CD4-positive, alpha-beta T cell treated with Interleukin-10 for 1 hour (primary cell): ENCODE measurements around the gene GTF2H4.
A peak's percentile ranks its signal among the peaks of the same experiment; 100 is the strongest.
"Not testable (repeated sequence)": the region's sequence is repeated elsewhere in the genome, so short reads cannot be mapped to it uniquely, and the experiment has no call there.

ENCODE experiments used
- DNase-seq: peaks from one replicate; pipeline ENCODE4 v3.0.0-alpha.2; 2020

GTF2H4 gene

DNA sequence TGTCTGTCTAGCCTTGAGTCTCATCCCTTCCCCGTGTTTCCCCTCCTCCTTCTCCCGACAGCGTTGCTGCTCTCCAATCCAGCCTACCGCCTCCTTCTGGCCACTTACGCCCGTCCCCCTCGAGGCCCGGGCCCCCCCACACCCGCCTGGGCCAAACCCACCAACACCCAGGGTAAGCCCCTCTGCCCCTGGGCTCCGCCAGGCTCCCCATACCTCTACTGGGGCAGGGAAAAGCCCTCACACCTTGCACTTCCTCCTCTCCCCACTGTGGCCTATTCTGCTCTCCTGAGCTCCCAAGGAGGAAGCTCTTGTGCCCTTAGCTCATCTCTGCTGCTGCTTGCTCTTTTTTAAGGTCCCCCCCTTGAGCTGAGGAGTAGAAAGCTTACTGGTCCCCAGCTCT lies 12.7 kb upstream of the GTF2H4 start:
- DNase-seq, result no peak

DNA sequence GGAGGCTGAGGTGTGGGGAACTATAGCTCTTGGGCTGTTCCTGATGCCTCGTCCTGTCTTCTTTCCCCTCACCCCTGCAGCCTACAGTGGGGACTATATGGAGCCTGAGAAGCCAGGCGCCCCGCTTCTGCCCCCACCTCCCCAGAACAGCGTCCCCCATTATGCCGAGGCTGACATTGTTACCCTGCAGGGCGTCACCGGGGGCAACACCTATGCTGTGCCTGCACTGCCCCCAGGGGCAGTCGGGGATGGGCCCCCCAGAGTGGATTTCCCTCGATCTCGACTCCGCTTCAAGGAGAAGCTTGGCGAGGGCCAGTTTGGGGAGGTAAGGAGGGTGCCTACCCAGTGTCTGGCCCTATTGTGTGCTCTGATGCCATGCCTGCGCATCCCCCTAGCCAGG lies 11.5 kb upstream of the GTF2H4 start:
- no peak for DNase-seq

DNA sequence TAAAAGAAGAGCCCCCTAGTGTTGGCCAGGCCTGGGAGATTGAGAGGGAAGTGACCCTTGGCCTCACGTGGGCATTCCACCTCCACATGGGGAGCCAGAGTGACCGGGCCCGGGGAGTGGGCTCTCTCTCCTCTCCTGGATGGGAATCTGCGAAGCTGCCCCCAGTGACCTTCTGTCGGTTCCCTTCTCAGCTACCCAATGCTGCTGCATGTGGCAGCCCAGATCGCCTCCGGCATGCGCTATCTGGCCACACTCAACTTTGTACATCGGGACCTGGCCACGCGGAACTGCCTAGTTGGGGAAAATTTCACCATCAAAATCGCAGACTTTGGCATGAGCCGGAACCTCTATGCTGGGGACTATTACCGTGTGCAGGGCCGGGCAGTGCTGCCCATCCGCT lies 10.1 kb upstream of the GTF2H4 start:
- no peak for DNase-seq

DNA sequence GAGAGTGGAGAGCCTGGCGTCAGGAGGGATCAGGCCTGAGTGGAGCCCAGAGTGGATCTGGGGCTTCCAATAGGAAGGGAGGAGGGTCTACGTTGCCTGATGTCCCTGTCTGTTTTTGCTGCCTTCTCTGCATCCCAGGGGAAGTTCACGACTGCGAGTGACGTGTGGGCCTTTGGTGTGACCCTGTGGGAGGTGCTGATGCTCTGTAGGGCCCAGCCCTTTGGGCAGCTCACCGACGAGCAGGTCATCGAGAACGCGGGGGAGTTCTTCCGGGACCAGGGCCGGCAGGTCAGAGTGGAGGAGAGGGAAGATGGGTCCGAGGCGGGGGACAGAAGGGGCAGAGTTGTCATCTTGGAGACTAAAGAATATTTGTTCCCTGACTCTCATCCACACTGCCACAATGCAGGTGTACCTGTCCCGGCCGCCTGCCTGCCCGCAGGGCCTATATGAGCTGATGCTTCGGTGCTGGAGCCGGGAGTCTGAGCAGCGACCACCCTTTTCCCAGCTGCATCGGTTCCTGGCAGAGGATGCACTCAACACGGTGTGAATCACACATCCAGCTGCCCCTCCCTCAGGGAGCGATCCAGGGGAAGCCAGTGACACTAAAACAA lies 9.2 kb upstream of the GTF2H4 start:
- DNase-seq, result no peak

DNA sequence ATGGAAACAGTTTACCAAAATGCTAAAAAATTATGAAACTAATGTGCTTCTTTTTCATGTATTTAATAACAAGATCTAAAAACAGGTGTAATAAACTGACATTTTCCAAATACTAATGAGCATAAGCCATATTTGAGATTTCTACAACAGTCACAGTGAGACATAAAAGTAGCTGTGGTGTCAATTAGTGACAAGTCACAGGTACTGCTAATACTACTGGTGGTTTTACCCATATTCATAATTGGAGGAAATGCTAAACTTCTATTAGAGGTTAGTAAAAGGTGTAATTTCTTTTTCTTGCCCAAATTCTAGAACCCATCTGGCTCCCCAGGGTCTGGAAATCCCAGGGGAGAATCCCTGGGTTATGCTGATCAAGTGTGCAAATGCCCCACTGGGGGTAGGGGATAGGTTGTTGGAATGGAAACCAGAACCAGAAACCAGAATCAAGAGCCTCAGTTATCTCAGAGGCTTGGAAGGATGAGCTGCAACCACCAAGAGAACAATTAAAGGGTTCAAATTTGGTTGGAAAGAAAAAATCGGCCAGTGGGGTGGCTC lies 7.1 kb upstream of the GTF2H4 start:
- DNase-seq, result no peak

DNA sequence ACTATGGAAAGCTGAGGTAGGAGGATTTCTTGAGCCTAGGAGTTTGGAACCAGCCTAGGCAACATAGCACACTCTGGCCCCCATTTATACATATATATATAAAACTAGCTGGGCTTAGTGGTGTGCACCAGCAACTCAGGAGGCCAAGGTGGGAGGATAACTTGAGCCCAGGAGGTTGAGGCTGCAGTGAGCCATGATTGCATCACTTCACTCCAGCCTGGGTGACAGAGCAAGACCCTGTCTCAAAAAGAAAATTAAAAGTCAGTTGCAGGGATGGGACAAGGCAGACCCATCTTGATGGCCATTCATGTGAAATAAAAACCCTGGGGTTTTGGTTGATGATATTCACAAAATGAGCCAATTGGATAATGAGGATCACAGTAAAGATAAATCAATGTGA lies 6.6 kb upstream of the GTF2H4 start:
- DNase-seq, result no peak

DNA sequence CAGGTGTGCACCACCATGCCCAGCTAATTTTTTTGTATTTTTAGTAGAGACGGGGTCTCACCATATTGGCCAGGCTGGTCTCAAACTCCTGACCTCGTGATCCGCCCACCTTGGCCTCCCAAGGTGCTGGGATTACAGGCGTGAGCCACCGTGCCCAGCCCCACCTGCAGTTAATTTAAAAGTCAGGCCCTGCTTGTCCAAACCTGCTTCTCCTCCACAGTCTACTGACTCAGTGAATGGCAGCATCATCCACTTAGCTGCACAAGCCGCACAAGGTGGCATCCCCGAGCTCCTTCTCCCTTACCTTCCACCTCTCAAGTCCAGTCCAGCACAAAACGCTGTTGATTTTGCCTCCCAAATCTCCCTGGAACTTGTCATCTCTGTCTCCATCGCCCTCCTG lies 5.8 kb upstream of the GTF2H4 start:
- DNase-seq, result not testable (repeated sequence)

DNA sequence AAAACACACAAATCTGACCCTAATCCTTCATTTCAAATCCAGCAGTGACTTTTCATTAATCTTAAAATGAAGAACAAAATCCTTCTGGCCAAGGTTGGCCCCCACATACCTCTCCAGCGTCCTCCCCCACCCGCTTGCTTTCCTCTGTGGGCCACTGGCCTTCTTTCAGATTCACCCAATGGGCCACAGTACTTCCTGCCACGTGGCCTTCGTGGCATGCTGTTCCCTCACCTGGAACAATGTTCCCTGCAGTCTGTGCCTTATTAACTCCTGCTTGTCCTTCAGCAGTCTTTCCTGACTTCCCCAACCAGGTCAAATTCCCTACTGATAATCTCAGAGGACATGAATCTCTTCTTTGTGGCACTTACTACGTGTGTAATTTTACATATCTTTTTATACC lies 5.3 kb upstream of the GTF2H4 start:
- no peak for DNase-seq

DNA sequence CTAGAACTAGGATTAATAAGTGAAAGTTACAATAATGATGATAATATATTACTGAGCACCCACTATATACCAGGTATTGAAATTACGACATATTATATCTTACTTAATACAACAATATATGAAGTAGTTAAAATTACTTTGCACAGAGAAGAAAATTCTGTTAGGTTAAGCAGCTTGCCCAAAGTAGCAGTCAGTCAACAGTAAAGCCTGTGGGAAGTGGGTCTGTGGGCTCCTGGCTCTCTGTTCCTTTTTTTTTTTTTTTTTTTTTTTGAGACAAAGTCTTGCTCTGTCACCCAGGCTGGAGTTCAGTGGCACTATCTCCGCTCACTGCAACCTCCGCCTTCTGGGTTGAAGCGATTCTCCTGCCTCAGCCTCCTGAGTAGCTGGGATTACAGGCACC lies 4.8 kb upstream of the GTF2H4 start:
- DNase-seq, result no peak

DNA sequence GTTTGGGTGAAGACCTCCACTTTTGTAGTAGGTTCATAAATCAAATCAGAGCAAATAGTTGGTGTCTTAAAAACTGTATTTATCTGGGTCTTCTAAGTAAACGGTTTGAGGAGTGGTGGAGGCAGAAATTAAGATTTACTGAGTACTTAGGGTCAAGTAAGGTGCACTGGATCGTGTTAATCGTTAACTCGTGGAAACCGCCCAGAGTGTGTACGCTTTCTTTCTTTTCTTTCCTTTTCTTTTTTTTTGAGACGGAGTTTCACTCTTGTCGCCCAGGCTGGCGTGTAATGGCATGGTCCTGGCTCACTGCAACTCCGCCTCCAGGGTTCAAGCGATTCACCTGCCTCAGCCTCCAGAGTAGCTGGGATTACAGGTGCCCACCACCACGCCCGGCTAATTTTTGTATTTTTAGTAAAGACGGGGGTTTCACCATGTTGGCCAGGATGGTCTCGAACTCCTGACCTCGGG lies 683 bp upstream of the GTF2H4 start:
- DNase-seq, result not testable (repeated sequence)

DNA sequence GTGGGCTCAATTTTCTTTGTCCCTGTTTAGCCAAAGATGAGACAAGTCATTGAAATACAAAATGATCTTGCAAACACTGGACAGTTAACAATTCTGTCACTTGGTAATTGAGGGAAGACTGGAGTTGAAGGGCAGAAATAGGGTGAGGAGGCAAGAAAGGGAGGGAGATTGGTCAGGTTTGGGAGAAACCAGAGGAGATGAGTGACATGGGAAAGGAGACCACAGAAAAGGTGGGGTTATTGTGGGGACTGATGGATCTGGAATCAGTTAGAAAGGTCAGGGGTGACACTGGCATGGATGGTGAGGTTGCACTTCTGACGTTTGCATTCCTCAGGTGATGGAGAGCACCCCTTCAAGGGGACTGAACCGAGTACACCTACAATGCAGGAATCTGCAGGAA lies 693 bp downstream of the GTF2H4 start:
- DNase-seq, result no peak

DNA sequence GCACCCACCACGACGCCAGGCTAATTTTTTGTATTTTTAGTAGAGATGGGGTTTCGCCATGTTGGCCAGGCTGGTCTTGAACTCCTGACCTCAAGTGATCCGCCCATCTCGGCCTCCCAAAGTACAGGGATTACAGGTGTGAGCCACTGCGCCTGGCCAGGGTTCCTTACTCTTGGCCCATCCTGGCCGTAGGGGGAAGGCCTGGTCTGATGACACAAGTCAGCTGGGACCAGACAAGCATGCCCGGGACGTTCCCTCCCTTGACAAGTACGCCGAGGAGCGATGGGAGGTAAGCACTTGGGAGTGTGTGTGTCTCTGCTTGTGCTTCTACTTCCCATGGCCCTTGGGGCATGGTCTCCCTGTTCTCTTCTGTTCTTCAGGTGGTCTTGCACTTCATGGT lies 2.5 kb downstream of the GTF2H4 start:
- DNase-seq, result not testable (repeated sequence)

DNA sequence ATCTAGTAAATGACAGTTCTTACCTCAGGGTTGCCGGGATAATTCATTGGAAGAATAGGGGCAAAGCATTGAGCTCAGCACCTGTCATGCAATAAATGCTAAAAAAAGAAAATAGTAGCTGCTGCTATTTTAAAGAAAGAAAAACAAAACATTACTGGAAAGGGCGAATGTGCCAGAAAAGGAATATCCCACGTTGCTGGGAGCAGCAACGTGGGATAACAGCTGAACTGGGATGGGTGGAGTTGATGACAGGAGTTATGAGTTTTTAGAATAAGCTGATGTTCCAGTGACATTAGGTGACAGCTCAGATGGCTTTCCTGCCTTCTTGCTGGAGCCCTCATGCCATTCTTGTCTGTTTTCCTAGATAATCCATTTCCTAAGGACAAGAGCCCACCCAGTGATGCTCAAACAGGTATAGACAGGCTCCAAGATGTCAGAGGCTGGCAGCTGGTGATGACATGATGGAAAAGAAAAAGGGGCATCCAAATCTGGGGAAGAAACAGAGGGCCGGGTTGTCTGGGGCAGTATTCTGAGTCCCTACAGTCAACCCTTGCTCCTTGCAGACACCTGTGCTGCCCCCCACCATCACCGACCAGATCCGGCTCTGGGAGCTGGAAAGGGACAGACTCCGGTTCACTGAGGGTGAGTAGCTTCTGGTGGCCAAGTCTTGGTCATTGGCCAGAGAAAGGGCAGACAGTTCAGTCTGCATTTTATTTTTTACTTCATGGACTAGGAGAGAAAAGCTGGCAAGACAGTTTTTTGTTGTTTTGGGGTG lies 4.9 kb downstream of the GTF2H4 start:
- no peak for DNase-seq

DNA sequence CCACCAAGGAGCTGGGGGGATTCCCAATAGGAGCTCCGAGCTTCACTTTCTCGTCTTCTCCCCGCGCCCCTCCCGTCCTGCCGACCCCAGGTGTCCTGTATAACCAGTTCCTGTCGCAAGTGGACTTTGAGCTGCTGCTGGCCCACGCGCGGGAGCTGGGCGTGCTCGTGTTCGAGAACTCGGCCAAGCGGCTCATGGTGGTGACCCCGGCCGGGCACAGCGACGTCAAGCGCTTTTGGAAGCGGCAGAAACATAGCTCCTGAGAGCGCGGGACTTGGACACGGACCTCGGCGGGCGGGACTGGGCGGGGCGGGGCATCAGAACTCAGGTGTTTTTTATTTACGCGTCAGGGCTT lies 5.7 kb downstream of the GTF2H4 start:
- no peak for DNase-seq

DNA sequence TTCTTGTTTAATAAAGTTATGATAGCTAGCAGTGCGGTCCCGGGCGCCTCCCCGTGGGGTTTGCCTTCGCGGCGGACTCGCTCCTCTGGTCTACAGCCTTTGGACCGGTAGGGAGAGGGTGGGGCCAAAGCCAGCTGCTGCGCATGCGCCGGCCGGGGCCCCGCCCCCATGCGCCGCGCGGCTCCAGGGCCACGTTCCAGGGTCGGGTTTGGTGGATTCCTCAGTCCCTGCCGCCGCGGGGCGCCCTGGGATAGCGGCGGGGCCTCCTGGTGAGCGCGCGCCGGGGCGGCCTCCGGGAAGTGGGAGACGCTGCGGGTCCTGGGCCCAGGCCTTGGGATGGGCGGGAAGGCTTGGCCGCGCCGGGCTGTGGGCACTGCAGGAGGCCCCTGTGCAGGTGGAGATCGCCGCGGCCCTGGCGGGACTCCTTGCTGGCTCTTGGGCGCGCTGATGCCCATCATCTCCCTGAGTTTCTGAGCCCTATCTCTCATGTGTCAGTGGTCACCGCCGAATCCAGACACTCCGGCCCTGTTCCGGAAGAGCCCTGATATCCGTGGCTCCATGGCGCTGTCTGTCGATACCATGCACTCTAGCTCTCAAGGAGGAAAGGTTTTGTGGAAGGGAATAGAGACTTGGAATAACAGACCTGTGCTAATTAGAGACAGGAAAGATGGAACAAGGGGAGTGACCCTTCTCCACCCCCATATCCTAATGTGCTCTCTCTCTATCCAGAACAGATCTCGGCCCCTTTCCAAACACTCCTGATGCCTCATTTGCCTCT lies 6.3 kb downstream of the GTF2H4 start, which contains the start of gene VARS2:
TSS of gene VARS2 (plus strand) at position 163 of the 778 bp plus-strand sequence. CDS start at position 762, 599 bp downstream.
- DNase-seq, result peak; percentile 92

DNA sequence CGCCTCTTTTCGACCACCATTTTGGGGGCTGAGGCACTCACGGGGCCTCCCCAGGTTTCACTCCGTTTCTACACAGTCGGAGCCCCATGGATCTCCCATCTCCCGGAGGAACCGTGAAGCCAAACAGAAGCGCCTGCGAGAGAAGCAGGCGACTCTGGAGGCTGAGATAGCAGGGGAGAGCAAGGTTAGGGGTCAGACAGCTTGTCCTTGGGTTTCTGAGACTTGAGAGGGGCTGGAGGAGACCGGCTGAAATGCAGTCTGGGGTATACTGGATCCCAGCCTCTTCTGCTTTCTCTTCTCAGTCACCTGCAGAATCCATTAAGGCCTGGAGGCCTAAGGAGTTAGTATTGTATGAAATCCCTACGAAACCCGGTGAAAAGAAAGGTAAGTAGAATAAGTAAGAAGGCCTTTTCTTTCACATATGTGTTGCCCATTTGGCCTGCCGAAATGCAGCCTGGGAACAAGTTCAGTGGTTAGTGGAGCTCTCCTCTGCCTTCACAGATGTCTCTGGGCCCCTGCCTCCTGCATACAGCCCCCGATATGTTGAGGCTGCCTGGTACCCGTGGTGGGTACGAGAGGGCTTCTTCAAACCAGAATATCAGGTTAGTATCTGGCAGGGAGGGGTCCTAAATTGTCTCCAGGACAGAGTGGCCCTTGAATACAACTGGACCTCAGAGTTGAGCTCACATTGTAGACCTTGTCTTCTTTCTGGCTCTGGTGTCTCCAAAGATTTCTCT lies 7.0 kb downstream of the GTF2H4 start:
- DNase-seq, result no peak

DNA sequence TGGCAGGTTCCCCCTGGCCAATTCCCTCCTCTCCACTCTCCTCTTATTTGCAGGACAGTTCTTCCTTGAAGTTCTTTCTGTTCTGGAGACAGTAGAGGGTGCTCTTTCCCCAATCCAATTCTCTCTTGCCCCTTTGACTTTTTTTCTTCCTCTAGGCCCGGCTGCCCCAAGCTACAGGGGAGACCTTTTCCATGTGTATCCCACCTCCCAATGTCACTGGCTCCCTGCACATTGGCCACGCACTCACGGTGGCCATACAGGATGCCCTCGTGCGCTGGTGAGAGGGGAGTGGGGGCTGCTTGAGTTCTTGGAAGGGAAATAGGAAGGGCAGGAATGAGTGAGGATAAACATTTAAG lies 7.6 kb downstream of the GTF2H4 start:
- DNase-seq, result peak; percentile 43

DNA sequence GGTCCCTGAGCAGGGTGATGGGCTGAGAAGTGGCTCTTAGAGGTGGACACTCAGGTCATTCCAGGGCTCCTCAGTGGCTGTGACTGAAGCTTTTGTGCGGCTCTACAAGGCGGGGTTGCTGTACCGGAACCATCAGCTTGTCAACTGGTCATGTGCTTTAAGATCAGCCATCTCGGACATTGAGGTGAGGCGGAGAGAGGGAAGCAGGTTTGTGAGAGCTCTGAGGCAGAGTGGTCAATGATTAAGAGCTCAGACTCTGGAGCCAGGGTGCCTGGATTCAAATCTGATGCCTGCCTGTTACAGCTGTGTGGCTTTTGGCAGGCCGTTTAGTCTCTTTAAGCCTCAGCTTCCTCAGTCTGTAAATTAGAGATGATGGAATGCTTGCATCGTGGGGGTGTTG lies 9.0 kb downstream of the GTF2H4 start:
- DNase-seq, result no peak

DNA sequence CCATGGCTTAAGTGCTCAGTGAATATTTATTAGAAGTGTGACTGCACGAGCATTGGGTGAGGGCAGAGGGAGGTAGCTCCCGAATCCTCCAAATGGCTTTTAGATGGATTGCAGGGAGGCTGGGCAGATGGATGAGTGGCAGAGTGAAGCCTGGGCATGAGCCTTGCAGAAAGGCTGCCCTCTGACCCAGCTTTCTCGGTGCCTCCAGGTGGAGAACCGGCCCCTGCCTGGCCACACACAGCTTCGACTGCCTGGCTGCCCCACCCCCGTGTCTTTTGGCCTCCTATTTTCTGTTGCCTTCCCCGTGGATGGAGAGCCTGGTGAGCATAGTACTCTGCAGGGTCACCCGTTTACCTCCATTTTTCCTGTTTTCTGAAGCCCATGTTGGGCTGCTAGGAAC lies 9.5 kb downstream of the GTF2H4 start:
- DNase-seq, result no peak

DNA sequence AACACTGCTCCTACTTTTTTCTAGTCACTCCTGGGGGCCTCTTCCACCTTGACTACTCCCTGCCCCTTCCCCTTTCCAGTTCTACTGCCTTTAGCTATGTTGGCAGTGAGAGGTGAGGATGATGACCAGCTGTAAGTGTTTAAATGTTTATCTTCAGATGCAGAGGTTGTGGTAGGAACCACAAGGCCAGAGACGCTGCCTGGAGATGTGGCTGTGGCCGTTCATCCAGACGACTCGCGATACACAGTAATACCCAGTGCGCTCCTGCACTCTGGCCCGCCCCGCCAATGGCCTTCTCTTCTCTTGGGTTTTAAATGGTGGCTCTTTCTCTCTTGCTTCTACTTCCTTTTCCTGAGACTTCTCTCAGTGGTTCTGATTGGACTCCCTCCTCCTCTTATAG lies 10.7 kb downstream of the GTF2H4 start:
- no peak for DNase-seq

DNA sequence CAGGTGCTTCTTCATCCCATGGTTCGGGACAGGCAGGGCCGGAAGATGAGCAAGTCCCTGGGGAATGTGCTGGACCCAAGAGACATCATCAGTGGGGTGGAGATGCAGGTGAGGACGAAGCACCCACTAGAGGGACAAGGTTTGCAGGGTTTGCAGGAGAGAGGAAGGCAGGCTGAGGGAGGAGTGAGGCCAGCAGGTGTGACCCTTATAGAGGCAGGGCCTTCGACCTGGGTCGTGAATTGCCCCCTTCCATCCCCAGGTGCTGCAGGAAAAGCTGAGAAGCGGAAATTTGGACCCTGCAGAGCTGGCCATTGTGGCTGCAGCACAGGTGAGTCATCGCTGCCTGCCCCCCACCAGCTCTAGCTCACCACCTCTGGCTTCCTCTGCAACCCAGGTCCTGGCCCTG lies 14.4 kb downstream of the GTF2H4 start:
- no peak for DNase-seq

DNA sequence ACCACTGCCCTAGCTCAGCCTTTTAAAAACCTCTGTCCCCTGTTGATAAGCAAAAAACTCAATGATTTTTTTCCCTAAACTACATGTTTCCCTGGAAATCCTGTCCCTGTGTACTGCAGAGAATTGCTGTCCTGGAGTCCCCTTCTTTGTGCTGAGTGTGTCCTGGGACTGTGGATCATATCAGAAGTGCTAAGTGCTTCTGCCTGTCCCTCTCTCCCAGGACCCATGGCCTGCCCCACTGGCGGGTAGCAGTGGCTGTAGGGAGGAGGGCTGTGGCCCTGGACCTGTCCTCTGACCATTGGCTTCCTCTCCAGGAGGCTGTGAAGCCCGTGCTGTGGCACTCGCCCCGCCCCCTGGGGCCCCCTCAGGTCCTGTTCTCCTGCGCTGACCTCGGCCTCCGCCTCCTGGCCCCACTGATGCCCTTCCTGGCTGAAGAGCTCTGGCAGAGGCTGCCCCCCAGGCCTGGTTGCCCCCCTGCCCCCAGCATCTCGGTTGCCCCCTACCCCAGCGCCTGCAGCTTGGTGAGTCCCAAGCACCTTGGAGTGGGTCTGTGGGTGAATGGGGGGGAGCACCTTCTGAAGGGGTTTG lies 16.1 kb downstream of the GTF2H4 start:
- not testable (repeated sequence) for DNase-seq

DNA sequence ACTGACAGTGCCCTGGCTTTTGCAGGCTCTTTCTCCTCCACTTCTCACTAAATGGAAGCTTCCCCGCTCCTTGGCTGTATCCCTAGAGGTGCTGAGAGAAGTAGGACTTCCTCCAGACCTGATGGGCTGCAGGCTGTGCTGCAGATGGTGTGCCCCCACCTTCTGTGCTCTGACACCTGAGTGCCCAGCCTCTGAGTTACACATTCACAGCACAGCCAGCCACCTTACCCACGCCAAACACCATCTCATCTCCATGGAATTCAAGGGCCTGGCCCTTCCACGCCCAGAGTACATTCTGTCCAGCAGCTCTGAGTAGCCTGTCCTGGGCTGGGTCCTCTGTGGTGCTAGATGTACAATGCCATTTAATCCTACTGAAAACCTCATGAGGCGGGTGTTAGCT lies 18.6 kb downstream of the GTF2H4 start:
- no peak for DNase-seq
